Coronary artery (tissue), 2 donors: ENCODE measurements around the gene NUMBL.
"Not testable (repeated sequence)": the region's sequence is repeated elsewhere in the genome, so short reads cannot be mapped to it uniquely, and the experiment has no call there.

Source experiments
- DNase-seq: peaks from one replicate; pipeline ENCODE4 v3.0.0-alpha.2; 2017; ENCODE audit warnings: low spot score
- H3K27ac ChIP-seq, 2 donors: fragments of 200-600 bp; sonication (generic); one replicate each; pipeline ENCODE4 v1.5.1; 2016 to 2019
- H3K4me3 ChIP-seq: fragments of 200-600 bp; sonication (generic); 2 replicates; pipeline ENCODE4 v1.5.1; 2016; ENCODE audit warnings: mild to moderate bottlenecking, moderate library complexity
- TF ChIP-seq, protein P1 (sequence below): fragments of 200-600 bp; sonication (generic); IDR thresholded peaks from one replicate; pipeline ENCODE4 v1.5.1; 2019; ENCODE audit warnings: antibody characterized with exemption

The NUMBL gene

GRCh38 chr19:40629346-40629745 lies 61.1 kb downstream of the NUMBL start:
- TF ChIP-seq, protein P1, sequence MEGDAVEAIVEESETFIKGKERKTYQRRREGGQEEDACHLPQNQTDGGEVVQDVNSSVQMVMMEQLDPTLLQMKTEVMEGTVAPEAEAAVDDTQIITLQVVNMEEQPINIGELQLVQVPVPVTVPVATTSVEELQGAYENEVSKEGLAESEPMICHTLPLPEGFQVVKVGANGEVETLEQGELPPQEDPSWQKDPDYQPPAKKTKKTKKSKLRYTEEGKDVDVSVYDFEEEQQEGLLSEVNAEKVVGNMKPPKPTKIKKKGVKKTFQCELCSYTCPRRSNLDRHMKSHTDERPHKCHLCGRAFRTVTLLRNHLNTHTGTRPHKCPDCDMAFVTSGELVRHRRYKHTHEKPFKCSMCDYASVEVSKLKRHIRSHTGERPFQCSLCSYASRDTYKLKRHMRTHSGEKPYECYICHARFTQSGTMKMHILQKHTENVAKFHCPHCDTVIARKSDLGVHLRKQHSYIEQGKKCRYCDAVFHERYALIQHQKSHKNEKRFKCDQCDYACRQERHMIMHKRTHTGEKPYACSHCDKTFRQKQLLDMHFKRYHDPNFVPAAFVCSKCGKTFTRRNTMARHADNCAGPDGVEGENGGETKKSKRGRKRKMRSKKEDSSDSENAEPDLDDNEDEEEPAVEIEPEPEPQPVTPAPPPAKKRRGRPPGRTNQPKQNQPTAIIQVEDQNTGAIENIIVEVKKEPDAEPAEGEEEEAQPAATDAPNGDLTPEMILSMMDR = no peak
- no peak for DNase-seq
- no peak overlapping the region for H3K4me3 ChIP-seq
- no peak overlapping the region for H3K27ac ChIP-seq

GRCh38 chr19:40627486-40628279 lies 62.8 kb downstream of the NUMBL start:
- DNase-seq = no peak
- Histone ChIP-seq H3K4me3 (no peak overlapping the region), H3K27ac (no peak overlapping the region)
- TF ChIP-seq, protein P1 = no peak

- TF ChIP-seq, protein P1 = no peak
- no peak overlapping the region for H3K4me3 ChIP-seq
- DNase-seq = no peak
- no peak overlapping the region for H3K27ac ChIP-seq
Measured at GRCh38 chr19:40626918-40627317, 63.5 kb downstream of the NUMBL start.

GRCh38 chr19:40625406-40626120 lies 64.9 kb downstream of the NUMBL start:
- DNase-seq = no peak
- no peak overlapping the region for H3K27ac ChIP-seq
- TF ChIP-seq, protein P1 = no peak
- H3K4me3 ChIP-seq = no peak overlapping the region

DNA sequence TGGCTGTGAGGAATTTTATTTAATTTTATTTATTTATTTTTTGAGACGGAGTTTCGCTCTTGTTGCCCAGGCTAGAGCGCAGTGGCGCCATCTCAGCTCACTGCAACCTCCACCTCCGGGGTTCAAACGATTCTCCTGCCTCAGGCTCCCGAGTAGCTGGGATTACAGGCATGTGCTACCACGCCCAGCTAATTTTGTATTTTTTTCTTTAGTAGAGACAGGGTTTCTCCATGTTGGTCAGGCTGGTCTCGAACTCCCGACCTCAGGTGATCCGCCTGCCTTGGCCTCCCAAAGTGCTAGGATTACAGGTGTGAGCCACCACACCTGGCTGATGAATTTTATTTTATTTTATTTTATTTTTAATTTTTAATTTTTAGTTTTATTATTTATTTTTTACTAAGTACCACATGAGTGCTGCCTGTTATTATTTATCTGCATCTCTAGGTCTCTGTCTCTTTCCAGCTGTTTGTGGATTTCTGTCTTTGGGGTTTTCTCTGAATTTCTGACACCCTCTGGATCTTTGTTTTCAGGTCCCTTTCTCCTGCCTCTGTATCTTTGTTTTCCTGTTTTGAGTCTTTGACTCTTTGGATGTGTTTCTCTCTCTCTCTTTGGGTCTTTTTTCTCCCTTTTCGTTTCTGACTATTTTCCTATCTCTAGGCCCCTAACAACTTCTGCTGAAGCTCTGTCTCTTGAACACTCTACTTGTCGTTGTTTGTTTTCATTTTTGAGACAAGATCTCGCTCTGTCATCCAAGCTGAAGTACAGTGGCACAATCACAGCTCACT lies 65.9 kb downstream of the NUMBL start:
- H3K4me3 ChIP-seq, H3K27ac ChIP-seq, DNase-seq: not testable (repeated sequence)

GRCh38 chr19:40623403-40624251 lies 66.8 kb downstream of the NUMBL start:
- H3K4me3 ChIP-seq = no peak overlapping the region
- H3K27ac ChIP-seq = peak overlapping the region in 1 of 2 donors; percentile 69
- TF ChIP-seq, protein P1 = no peak
- DNase-seq = no peak

- TF ChIP-seq, protein P1 = no peak
- peak overlapping the region in 1 of 2 donors; percentile 42 for H3K27ac ChIP-seq
- DNase-seq = no peak
- no peak overlapping the region for H3K4me3 ChIP-seq
Measured at GRCh38 chr19:40622773-40623075, 67.7 kb downstream of the NUMBL start.
